ENCODE measurements around the gene SGF29. TPM values are rescaled to one million over a fixed set of nuclear protein-coding genes. Genes with fewer than 3 reads are reported as not detected.
"Not testable (repeated sequence)": the region's sequence is repeated elsewhere in the genome, so short reads cannot be mapped to it uniquely, and the experiment has no call there.

SGF29 gene
- polyA plus RNA-seq, 1 donor (not counting 4 experiments of a cell fraction or from before 2014, with no cell fraction given): 3.0 TPM

- H3K27ac ChIP-seq (ENCODE audit: control insufficient read depth, insufficient read depth, low read length): no peak overlapping the region
- H3K27me3 ChIP-seq (ENCODE audit: control insufficient read depth, extremely low read depth, insufficient read depth, low read length): no peaks in the 10 kb centered on the region
- H3K4me3 ChIP-seq (ENCODE audit: control insufficient read depth in 2 of 3, extremely low read depth in 1 of 3, insufficient read depth in 2 of 3, low read depth in 1 of 3, low read length in 3 of 3): no peak overlapping the region
- no peak for DNase-seq (ENCODE audit: low read depth, low spot score)
- H2AFZ ChIP-seq (ENCODE audit: control insufficient read depth, low read length): no peak overlapping the region
- peaks cover 1% of the 10 kb centered on the region for H3K4me1 ChIP-seq (ENCODE audit: control insufficient read depth, extremely low read depth, insufficient read depth, low read length)
- no peak overlapping the region for H3K9ac ChIP-seq (ENCODE audit: control insufficient read depth, extremely low read depth, insufficient read depth, low read length)
- no peak for FAIRE-seq
- H3K9me1 ChIP-seq (ENCODE audit: control insufficient read depth, extremely low read depth, insufficient read depth, low read length): no peaks in the 10 kb centered on the region
- dilution Hi-C loops (cut with MboI; ENCODE audit: extremely low pct_ligation_motif_present, low sequenced_read_pairs): no loop called here
- no peaks in the 10 kb centered on the region for H3K79me2 ChIP-seq (ENCODE audit: control insufficient read depth, insufficient read depth, low read length)
- TF ChIP-seq EZH2 (IDR thresholded peaks at IDR 0.05; ENCODE audit: low read length) (no peak), CTCF (optimal IDR thresholded peaks at IDR 0.05 in 1 of 3, IDR thresholded peaks at IDR 0.05 in 1 of 3, conservative IDR thresholded peaks at IDR 0.05 in 1 of 3; ENCODE audit: extremely low read depth in 1 of 3, insufficient read depth in 2 of 3, low read length in 3 of 3) (no peak)
- no peaks in the 10 kb centered on the region for H3K9me3 ChIP-seq (ENCODE audit: control insufficient read depth, low read depth, low read length)
- H3K36me3 ChIP-seq (ENCODE audit: control insufficient read depth in 2 of 2, extremely low read depth in 1 of 2, insufficient read depth in 2 of 2, low read length in 2 of 2): peaks cover 0 to 6% of the 10 kb centered on the region in 2 experiments
- H3K4me2 ChIP-seq (ENCODE audit: control insufficient read depth, extremely low read depth, insufficient read depth, low read depth, low read length): no peak overlapping the region
- no peaks in the 10 kb centered on the region for H4K20me1 ChIP-seq (ENCODE audit: control insufficient read depth, extremely low read depth, insufficient read depth, low read length)
Observed at GRCh38 chr16:28592511-28592910, 38.8 kb downstream of the SGF29 start.

GRCh38 chr16:28592979-28593553 is 39.3 kb downstream of the SGF29 start:
- TF ChIP-seq EZH2 (IDR thresholded peaks at IDR 0.05; ENCODE audit: low read length) (no peak), CTCF (optimal IDR thresholded peaks at IDR 0.05 in 1 of 3, IDR thresholded peaks at IDR 0.05 in 1 of 3, conservative IDR thresholded peaks at IDR 0.05 in 1 of 3; ENCODE audit: extremely low read depth in 1 of 3, insufficient read depth in 2 of 3, low read length in 3 of 3) (no peak)
- Histone ChIP-seq H3K27ac (ENCODE audit: control insufficient read depth, insufficient read depth, low read length) (no peak overlapping the region), H3K4me2 (ENCODE audit: control insufficient read depth, extremely low read depth, insufficient read depth, low read depth, low read length) (no peak overlapping the region), H3K27me3 (ENCODE audit: control insufficient read depth, extremely low read depth, insufficient read depth, low read length) (no peaks in the 10 kb centered on the region), H3K36me3 (ENCODE audit: control insufficient read depth in 2 of 2, extremely low read depth in 1 of 2, insufficient read depth in 2 of 2, low read length in 2 of 2) (peaks cover 0 to 6% of the 10 kb centered on the region in 2 experiments), H4K20me1 (ENCODE audit: control insufficient read depth, extremely low read depth, insufficient read depth, low read length) (no peaks in the 10 kb centered on the region), H3K9me3 (ENCODE audit: control insufficient read depth, low read depth, low read length) (no peaks in the 10 kb centered on the region), H3K9me1 (ENCODE audit: control insufficient read depth, extremely low read depth, insufficient read depth, low read length) (no peaks in the 10 kb centered on the region), H3K79me2 (ENCODE audit: control insufficient read depth, insufficient read depth, low read length) (no peaks in the 10 kb centered on the region), H2AFZ (ENCODE audit: control insufficient read depth, low read length) (no peak overlapping the region), H3K4me1 (ENCODE audit: control insufficient read depth, extremely low read depth, insufficient read depth, low read length) (no peaks in the 10 kb centered on the region), H3K9ac (ENCODE audit: control insufficient read depth, extremely low read depth, insufficient read depth, low read length) (no peak overlapping the region), H3K4me3 (ENCODE audit: control insufficient read depth in 2 of 3, extremely low read depth in 1 of 3, insufficient read depth in 2 of 3, low read depth in 1 of 3, low read length in 3 of 3) (no peak overlapping the region)
- DNase-seq (ENCODE audit: low read depth, low spot score) (no peak), FAIRE-seq (no peak)
- dilution Hi-C loops (cut with MboI; ENCODE audit: extremely low pct_ligation_motif_present, low sequenced_read_pairs): no loop called here

- H3K4me1 ChIP-seq (ENCODE audit: control insufficient read depth, extremely low read depth, insufficient read depth, low read length); H3K27me3 ChIP-seq (ENCODE audit: control insufficient read depth, extremely low read depth, insufficient read depth, low read length); H3K9me3 ChIP-seq (ENCODE audit: control insufficient read depth, low read depth, low read length); H3K4me3 ChIP-seq (ENCODE audit: control insufficient read depth in 2 of 3, extremely low read depth in 1 of 3, insufficient read depth in 2 of 3, low read depth in 1 of 3, low read length in 3 of 3); H4K20me1 ChIP-seq (ENCODE audit: control insufficient read depth, extremely low read depth, insufficient read depth, low read length); dilution Hi-C loops (cut with MboI; ENCODE audit: extremely low pct_ligation_motif_present, low sequenced_read_pairs); FAIRE-seq; H3K27ac ChIP-seq (ENCODE audit: control insufficient read depth, insufficient read depth, low read length); H3K36me3 ChIP-seq (ENCODE audit: control insufficient read depth in 2 of 2, extremely low read depth in 1 of 2, insufficient read depth in 2 of 2, low read length in 2 of 2); H3K4me2 ChIP-seq (ENCODE audit: control insufficient read depth, extremely low read depth, insufficient read depth, low read depth, low read length); H3K79me2 ChIP-seq (ENCODE audit: control insufficient read depth, insufficient read depth, low read length); H2AFZ ChIP-seq (ENCODE audit: control insufficient read depth, low read length); H3K9ac ChIP-seq (ENCODE audit: control insufficient read depth, extremely low read depth, insufficient read depth, low read length); DNase-seq (ENCODE audit: low read depth, low spot score); H3K9me1 ChIP-seq (ENCODE audit: control insufficient read depth, extremely low read depth, insufficient read depth, low read length): not testable (repeated sequence)
Observed at GRCh38 chr16:28595451-28595850, 41.7 kb downstream of the SGF29 start.
